NCI-H82 treated with DMSO at 0.1 percent for 48 hours (cell line): ENCODE data around the gene CARMIL3.

Experiments used
- DNase-seq: peaks from one replicate; lab custom pipeline; 2025; ENCODE audit not compliant: unreplicated experiment; lab: John Stamatoyannopoulos, UW

Gene CARMIL3

DNA sequence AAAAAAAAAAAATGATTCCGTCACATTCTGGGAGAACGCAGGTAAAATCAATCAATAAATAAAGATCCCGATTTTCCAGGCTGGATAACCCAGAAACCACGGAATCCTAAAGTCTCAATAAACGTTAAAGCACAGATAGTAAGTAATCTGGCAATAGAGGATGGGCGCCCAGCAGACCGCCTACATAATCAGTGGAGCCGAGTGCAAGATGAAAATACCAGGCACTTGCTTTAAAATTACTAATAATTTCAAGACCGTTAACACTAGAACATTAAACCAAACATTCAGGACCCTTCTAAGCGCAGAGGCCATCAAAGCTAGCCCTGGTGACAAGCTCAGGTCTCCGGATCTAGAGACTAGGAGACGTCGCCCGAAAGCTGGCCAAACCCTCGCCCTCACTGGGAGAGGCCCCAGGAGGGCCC, 61.6 kb downstream of the CARMIL3 start:
- no peak for DNase-seq

DNA sequence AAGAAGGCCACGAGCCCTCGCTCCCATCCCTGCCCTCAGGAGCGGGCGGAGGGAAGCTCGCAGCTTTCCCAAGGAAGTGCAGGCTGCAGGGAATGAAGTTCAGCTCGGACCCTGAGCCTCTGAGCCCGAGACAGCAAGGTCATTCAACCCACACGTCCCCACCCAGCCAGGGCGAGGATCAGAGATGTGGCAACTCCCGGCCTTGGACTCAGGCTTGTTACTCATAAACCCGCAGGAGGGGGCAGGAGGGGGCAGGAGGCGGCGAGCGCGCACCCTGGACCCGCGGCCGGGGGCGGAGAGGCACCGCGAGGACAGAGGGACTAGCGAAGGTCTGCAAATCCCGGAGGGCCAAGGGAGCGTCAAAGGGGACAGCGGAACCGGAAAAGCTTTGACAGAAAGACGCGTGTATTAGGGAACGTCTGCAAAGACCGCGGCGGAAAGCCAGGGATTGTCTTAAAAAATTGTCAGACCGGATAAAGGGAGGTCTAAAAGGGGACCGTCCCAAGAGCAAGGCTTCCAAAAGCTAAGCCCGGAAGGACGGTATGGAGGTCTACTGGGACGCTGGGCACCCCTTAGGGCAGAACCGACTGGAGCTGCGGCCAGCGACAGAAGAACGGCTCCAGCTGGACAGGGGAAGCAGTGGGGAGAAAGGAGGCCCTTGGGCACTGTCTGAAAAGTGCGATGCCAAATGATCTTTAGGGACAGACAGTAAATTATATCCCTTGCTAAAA, 62.2 kb downstream of the CARMIL3 start:
- DNase-seq: peak; percentile 71

DNA sequence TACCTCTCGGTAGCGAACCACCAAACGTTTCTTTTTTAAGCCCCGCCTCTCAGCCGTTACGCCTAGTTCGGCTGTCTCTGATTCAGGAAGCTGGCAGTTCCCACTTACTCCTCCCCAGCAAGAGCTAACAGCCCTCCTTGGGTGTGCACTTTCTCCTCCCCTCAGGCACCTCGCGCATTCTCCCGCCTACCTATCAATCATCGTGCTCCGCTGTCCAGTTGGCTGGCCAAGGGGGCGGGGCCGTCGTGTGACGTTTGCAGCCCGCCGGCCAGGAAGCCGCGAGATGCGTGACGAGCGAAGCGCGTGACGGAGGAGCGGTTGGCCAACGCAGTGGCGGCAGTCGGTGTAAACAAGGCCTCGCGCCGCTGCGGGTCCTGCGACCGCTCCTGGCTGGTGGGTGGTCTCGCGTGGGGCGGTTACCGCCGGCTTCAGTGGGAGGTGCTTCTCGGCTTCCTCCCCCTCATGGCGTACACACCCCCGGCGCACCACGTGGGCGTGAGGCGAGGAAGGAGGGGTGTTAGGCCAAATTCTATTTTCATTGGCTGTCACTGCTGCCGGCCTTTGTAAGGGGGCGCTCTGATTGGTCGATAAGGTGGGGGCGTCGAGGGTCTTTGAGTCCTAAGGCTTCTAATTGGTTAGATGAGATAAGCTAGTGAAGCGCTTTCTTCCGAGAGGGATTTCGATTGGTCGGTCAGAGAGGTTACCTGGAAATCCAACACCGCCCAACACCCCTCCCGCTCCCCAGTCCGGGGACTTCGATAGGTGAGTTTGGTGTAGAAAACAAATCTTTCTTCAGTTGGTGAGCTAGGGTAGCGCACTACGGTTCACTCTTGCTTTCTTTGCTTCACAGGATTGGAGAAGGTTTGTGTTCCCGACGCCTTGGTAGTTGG, 63.0 kb downstream of the CARMIL3 start, which contains the start of the genes DCAF11 and NRL:
DCAF11 (plus strand) TSS at position 246 of the 890 bp plus-strand sequence. CDS start 818 bp downstream, outside the sequence.
NRL (minus strand) TSS at position 418 of the 890 bp plus-strand sequence. CDS start 32,101 bp downstream, outside the sequence.
- DNase-seq: peak; percentile 97

DNA sequence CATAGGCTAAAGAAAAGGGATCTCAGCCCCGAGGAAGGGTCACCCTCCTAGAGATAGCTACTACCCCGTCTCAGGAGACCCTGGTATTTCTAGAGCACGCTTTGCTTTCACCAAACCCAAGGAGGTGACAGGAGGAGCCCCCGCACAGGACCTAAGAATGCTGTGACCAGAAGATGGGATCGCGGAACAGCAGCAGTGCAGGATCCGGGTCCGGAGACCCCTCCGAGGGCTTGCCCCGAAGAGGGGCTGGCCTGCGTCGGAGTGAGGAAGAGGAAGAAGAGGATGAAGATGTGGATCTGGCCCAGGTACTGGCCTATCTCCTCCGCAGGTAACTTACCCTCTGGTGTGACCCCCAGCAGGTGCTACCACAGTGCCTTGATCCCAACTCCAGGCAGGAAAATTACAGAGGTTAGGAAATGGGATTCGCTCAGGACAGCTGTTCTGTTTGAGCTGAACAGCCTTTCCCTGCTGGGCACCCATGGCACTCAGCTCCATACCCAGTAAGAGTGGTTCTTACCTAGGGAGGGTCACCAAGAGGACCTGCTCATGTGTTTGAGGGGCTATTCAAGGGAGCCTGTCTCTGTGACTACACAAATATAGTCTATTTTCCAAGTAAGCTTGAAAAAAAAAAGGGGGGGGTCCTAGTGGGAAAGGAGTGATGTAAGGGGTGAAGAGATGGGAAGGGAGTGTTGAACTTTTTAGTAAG, 63.8 kb downstream of the CARMIL3 start:
- no peak for DNase-seq

DNA sequence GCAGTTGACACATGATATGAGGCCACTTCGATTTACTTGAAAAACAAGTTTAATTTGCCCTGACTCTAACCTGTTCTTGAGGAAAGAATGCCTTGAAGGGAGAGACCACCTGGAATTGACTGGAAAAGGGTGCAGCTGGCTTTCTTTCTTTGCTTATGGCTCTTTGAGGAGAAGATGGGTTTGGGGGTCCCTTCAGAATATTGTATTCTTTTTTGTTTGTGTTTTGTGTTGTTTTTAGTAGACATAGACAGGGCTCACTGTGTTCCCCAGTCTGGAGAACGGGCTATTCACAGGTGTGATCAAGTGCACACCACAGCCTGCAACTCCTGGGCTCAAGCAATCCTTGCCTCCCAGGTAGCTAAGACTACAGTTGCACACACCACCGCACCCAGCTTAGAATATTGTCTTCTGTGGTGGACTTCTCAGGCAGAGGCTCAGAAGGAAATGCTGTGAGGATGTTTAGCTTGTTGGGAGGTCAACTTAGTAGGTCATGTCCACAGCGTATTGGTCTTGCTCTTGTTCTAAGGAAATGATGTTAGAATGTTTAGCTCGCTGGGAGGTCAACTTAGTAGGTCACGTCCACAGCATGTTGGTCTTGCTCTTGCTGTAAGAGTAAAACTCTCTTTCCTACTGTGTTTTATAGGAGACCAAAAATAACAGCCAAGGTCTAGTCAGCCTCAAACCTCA, 64.5 kb downstream of the CARMIL3 start:
- no peak for DNase-seq

DNA sequence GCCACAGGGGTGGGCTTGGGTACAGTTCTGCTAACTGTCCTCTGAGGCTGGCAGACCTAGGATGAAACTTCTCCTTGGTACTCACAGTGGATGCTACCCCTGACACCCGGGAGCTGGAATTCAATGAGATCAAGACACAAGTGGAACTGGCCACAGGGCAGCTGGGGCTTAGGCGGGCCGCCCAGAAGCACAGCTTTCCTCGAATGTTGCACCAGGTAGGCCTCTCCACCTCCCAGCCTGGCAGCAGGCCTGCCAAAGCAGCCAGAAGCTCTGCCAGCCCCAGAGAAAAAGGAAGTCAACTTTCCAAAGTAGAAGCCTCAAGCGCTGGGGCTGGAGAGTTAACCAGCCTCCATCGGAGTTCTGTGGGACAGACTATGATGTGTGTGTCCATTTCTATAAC, 65.4 kb downstream of the CARMIL3 start:
- no peak for DNase-seq
